PFSK-1 (cell line): ENCODE results near the gene CRLF2.

Source experiments
- FOXP2 ChIP-seq: optimal IDR thresholded peaks from 2 replicates; pipeline ENCODE3; 2011; ENCODE audit warnings: borderline replicate concordance, control low read depth, inconsistent platforms; ENCODE audit not compliant: insufficient read depth; ENCODE audit errors: extremely low read length, extremely low read depth
- POLR2AphosphoS5 ChIP-seq: IDR thresholded peaks from 2 replicates; pipeline ENCODE4 v1.6.1; 2012; ENCODE audit warnings: low read depth, mild to moderate bottlenecking, control low read depth, low read length, moderate library complexity
- SIN3A ChIP-seq: IDR thresholded peaks from 2 replicates; pipeline ENCODE4 v1.6.1; 2012; ENCODE audit warnings: mild to moderate bottlenecking, low read length, moderate library complexity, borderline replicate concordance; ENCODE audit not compliant: insufficient read depth
- TAF1 ChIP-seq: IDR thresholded peaks from 2 replicates; pipeline ENCODE4 v1.6.1; 2012; ENCODE audit warnings: low read length, control low read depth, borderline replicate concordance; ENCODE audit not compliant: insufficient read depth
- TF ChIP-seq, protein P1 (sequence below), 2 experiments: IDR thresholded peaks; 2 replicates each; pipeline versions ENCODE4 v1.6.1 to v1.8.0; 2011 to 2012; ENCODE audit warnings: low read depth in 2 of 2, low read length in 2 of 2, control low read depth in 1 of 2, inconsistent platforms in 1 of 2, mild to moderate bottlenecking in 1 of 2, moderate library complexity in 1 of 2; ENCODE audit not compliant: insufficient read depth in 1 of 2

The CRLF2 gene

DNA sequence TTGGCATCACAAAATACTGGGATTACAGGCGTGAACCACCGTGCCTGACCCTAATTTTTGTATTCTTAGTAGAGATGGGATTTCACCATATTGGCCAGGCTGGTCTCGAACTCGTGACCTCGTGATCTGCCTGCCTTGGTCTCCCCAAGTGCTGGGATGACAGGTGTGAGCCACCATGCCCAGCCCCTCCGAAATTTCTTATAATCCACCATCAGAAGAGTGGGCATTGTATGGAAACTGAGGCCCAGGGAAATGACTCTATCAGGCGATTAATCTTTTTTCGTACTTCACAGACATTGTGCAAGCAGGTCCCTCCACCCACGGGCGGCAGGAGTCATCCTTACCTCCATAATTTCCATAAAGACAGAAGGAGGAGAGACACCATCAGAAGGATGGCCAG lies 16.0 kb downstream of the CRLF2 start:
- TF ChIP-seq FOXP2 (no peak), POLR2AphosphoS5 (no peak), SIN3A (no peak), TAF1 (no peak)
- TF ChIP-seq, protein P1, sequence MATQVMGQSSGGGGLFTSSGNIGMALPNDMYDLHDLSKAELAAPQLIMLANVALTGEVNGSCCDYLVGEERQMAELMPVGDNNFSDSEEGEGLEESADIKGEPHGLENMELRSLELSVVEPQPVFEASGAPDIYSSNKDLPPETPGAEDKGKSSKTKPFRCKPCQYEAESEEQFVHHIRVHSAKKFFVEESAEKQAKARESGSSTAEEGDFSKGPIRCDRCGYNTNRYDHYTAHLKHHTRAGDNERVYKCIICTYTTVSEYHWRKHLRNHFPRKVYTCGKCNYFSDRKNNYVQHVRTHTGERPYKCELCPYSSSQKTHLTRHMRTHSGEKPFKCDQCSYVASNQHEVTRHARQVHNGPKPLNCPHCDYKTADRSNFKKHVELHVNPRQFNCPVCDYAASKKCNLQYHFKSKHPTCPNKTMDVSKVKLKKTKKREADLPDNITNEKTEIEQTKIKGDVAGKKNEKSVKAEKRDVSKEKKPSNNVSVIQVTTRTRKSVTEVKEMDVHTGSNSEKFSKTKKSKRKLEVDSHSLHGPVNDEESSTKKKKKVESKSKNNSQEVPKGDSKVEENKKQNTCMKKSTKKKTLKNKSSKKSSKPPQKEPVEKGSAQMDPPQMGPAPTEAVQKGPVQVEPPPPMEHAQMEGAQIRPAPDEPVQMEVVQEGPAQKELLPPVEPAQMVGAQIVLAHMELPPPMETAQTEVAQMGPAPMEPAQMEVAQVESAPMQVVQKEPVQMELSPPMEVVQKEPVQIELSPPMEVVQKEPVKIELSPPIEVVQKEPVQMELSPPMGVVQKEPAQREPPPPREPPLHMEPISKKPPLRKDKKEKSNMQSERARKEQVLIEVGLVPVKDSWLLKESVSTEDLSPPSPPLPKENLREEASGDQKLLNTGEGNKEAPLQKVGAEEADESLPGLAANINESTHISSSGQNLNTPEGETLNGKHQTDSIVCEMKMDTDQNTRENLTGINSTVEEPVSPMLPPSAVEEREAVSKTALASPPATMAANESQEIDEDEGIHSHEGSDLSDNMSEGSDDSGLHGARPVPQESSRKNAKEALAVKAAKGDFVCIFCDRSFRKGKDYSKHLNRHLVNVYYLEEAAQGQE (IDR thresholded peaks at IDR 0.05; ENCODE audit: insufficient read depth in 1 of 2, low read depth in 2 of 2, low read length in 2 of 2) = no peak

DNA sequence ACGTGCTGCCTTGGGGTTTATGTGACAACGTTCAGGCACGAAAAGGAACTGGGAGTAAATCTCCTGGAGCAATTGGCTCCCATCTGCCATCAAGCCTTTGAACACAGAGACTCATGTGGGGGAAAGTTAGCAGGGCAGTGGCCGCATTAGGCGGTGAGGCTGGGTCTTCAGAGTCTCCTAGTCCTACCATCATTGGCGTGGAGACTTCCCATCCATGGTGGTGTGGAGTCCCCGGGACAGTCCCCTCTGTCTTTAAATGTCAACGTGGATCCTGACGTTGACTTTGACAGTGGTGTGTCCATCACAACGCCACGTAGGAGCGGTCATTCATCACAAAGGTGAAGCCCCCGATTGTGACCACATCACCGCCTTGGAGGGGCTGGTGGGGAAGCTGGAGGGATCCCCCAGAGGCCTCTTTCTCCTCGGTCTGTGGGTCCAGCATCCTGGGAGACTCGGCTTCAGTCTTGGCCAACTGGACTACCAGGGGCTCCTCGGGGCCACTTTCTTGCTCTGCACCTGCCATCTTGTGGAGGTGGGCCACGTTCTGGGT lies 21.8 kb downstream of the CRLF2 start:
- TF ChIP-seq FOXP2 (no peak), TAF1 (no peak), POLR2AphosphoS5 (no peak), SIN3A (no peak)
- TF ChIP-seq, protein P1 (IDR thresholded peaks at IDR 0.05; ENCODE audit: insufficient read depth in 1 of 2, low read depth in 2 of 2, low read length in 2 of 2) = no peak

DNA sequence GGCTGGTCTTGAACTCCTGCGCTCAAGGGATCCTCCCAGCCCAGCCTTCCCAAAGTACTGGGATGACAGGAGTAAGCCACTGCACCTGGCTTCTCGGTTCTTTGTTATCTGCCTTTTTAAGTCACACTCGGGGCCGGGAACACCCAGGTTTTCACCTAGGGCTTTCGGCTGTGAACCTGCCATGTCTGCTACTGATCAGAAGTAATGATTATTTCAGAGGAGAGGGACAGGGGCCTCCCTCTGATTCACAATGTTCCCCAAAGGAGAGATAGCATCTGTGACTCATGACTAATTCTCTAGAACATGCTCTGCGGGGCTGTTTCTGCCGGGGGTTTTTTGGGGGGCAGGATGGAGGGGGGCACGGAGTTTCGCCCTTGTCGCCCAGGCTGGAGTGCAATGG lies 26.9 kb downstream of the CRLF2 start:
- TF ChIP-seq TAF1 = no peak
- TF ChIP-seq POLR2AphosphoS5 = no peak
- no peak for TF ChIP-seq SIN3A
- TF ChIP-seq FOXP2 = no peak
- TF ChIP-seq, protein P1 (IDR thresholded peaks at IDR 0.05; ENCODE audit: insufficient read depth in 1 of 2, low read depth in 2 of 2, low read length in 2 of 2) = no peak

DNA sequence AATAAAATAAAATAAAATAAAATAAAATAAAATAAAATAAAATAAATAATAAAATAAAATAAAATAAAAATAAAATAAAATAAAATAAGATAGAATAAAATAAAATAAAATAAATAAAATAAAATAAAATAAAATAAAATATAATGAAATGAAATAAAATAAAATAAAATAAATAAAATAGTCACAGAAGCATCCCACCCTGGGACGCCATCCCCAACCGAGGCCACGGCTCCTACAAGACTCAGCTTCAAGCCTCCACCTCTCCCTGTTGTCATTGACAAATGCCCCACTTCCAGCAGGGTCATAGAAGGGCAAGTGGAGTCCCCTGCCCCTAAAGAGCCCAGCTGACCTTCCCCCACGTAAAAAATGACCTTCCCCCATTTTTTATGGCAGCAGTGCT lies 30.2 kb downstream of the CRLF2 start:
- TF ChIP-seq SIN3A (no peak), TAF1 (no peak)

DNA sequence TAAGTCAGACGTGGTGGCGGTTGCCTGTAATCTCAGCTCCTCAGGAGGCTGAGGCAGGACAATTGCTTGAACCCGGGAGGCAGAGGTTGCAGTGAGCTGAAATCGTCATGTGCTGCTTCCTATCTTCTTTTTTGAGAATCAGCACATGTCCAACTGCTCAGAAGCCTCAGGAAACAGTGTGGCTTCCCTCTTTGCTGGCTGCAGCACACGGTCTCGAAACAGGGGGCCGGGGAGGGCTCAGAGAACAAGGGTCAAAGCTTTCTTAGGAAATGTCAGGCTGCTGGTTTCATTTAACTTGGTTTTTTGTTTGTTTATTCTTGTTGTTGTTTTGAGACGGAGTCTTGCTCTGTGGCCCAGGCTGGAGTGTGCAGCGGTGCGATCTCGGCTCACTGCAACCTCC lies 31.3 kb downstream of the CRLF2 start:
- TF ChIP-seq POLR2AphosphoS5 = no peak

DNA sequence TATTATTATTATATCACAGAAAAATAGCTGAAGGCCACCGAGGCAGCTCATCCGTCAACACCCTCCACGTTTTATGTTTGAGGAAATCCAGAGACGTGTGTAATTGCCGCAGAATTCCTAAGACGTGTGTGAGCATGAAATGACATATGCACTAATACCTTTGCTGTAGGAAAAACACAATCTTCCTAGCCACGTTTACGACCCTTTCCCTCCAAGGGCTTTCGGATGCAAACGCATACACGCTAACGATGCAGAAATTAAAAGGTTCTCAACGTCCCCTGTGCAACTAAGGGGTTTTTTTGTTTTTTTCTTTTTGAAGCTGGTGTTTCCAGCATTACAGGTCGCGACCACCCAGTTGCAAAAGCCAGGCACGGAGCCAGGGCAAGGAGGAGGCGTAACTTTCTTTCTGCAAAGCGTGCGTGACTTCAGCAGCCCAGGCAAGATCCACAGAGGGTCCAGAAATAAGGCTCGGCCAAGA lies 33.8 kb downstream of the CRLF2 start:
- TF ChIP-seq, protein P1 (IDR thresholded peaks at IDR 0.05; ENCODE audit: insufficient read depth in 1 of 2, low read depth in 2 of 2, low read length in 2 of 2) = no peak
- TF ChIP-seq SIN3A = no peak
- TF ChIP-seq TAF1 = no peak
- TF ChIP-seq FOXP2 = no peak
- no peak for TF ChIP-seq POLR2AphosphoS5
